ENCODE measurements around the gene TREM2. TPM values are rescaled to one million over a fixed set of nuclear protein-coding genes. Genes with fewer than 3 reads are reported as not detected.
A peak's percentile ranks its signal among the peaks of the same experiment; 100 is the strongest.

The TREM2 gene
- total and polyA plus RNA-seq, 2 donors (not counting 1 experiment from before 2014, with no cell fraction given) = 0.33 TPM; not detected in 1

DNA sequence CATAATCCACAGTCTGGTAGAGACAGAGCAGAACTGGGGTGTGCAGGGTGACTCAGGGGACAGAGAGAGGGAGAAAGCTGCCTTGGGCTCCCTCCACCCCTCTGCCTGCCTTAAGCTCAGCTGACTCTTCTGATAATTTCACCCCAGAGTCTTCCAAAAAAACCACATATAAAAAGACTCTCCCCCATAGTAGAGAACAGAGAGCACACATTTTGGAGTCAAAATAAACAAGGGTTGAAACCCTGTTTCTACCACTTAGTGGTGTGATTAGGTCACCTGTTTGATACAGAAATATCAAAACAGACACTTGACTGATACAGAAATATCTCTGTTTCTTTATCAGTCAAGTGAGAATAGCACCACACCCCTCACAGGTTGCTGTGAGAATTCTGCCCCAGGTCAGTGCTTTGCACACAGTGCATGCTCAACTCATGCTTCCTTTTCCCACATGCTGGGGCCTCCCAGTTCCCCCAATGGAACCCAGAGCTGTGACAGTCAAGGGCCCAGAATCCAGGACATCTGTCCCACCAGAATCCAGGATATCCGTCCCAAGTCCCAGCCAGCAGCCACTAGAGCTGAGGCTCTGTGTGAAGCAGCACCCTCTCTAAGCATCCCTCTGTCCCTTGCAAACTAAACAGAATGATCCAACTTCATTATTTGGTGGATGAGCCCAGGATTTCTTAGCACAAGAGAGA lies 36.8 kb upstream of the TREM2 start:
- no peak for TF ChIP-seq EZH2 (IDR thresholded peaks at IDR 0.05; ENCODE audit: borderline replicate concordance, insufficient read depth, low read depth, low read length, poor library complexity, severe bottlenecking)
- TF ChIP-seq, protein P1, sequence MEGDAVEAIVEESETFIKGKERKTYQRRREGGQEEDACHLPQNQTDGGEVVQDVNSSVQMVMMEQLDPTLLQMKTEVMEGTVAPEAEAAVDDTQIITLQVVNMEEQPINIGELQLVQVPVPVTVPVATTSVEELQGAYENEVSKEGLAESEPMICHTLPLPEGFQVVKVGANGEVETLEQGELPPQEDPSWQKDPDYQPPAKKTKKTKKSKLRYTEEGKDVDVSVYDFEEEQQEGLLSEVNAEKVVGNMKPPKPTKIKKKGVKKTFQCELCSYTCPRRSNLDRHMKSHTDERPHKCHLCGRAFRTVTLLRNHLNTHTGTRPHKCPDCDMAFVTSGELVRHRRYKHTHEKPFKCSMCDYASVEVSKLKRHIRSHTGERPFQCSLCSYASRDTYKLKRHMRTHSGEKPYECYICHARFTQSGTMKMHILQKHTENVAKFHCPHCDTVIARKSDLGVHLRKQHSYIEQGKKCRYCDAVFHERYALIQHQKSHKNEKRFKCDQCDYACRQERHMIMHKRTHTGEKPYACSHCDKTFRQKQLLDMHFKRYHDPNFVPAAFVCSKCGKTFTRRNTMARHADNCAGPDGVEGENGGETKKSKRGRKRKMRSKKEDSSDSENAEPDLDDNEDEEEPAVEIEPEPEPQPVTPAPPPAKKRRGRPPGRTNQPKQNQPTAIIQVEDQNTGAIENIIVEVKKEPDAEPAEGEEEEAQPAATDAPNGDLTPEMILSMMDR (IDR thresholded peaks at IDR 0.05) = no peak
- 50% methylated on average over 1 of the region's 1 CpG for WGBS (ENCODE audit: insufficient coverage)
- H4K20me1 ChIP-seq (ENCODE audit: control insufficient read depth, insufficient read depth, low read length, poor library complexity, severe bottlenecking) = peaks cover 24% of the 10 kb centered on the region
- Mint-ChIP-seq H3K27me3 (no peaks in the 10 kb centered on the region), H3K9me3 (ENCODE audit: insufficient read depth) (no peaks in the 10 kb centered on the region), H3K27ac (peak overlapping the region; percentile 97), H3K4me1 (peaks cover 88% of the 10 kb centered on the region), H3K4me3 (peak overlapping the region; percentile 73)
- peaks cover 40% of the 10 kb centered on the region for H3K79me2 ChIP-seq (ENCODE audit: control insufficient read depth, insufficient read depth, low read length)
- H3K36me3 ChIP-seq (replicated peaks in 1 of 2; ENCODE audit: control extremely low read depth in 1 of 2, control insufficient read depth in 1 of 2, extremely low read depth in 1 of 2, insufficient read depth in 2 of 2, low read length in 1 of 2) = peaks cover 5 to 39% of the 10 kb centered on the region in 2 experiments
- H3K4me1 ChIP-seq (ENCODE audit: control insufficient read depth in 2 of 2, insufficient read depth in 2 of 2, low read length in 2 of 2) = peaks cover 82 to 86% of the 10 kb centered on the region in 2 donors
- H3K27ac ChIP-seq (ENCODE audit: low read length in 2 of 2) = peak overlapping the region; percentile 90 to 94
- no peaks in the 10 kb centered on the region for H3K9me3 ChIP-seq (ENCODE audit: control extremely low read depth in 1 of 3, control insufficient read depth in 2 of 3, insufficient read depth in 1 of 3, low read length in 2 of 3)
- CTCF ChIA-PET = interaction anchor here (0.6 to 1.8 kb wide), 5 partner anchors 8 to 193 kb away, joined by 3 to 6 read pairs (median 3); partner anchors contain the start of gene NFYA
- POLR2A ChIA-PET = interaction anchor here (0.6 kb wide), 1 partner anchor 1219 kb away, joined by 4 read pairs; no protein-coding TSS in a partner anchor
- H3K4me2 ChIP-seq (replicated peaks; ENCODE audit: low read depth, low read length, poor library complexity, severe bottlenecking) = peak overlapping the region; percentile 80
- peak overlapping the region; percentile 46 to 62 (median 60) for H3K4me3 ChIP-seq (ENCODE audit: control extremely low read depth in 1 of 5, extremely low read depth in 1 of 5, insufficient read depth in 1 of 5, low read depth in 2 of 5, low read length in 4 of 5)
- ATAC-seq (ENCODE audit: low read depth) (peak; percentile 29), DNase-seq (peak; percentile 46)
- H3K9ac ChIP-seq (ENCODE audit: low read length) = peak overlapping the region; percentile 63
- H2AFZ ChIP-seq (ENCODE audit: insufficient read depth, low read depth, low read length, poor library complexity, severe bottlenecking) = peak overlapping the region; percentile 36
- intact Hi-C loops (cut with micrococcal nuclease) = loop anchor here (2.0 kb wide), 2 partner anchors 17 to 79 kb away; no protein-coding TSS in a partner anchor
- no peaks in the 10 kb centered on the region for H3K27me3 ChIP-seq (replicated peaks in 1 of 4; ENCODE audit: control extremely low read depth in 1 of 4, control insufficient read depth in 3 of 4, insufficient read depth in 4 of 4, low read length in 3 of 4)

- ChIA-PET POLR2A (interaction anchor here (0.8 kb wide), 1 partner anchor 9 kb away, joined by 3 read pairs; no protein-coding TSS in a partner anchor), CTCF (interaction anchor here (1.3 to 2.0 kb wide), 4 partner anchors 10 to 158 kb away, joined by 3 to 6 read pairs (median 4); no protein-coding TSS in a partner anchor)
- peak overlapping the region; percentile 15 for H3K4me3 Mint-ChIP-seq
- Histone ChIP-seq H3K9me3 (ENCODE audit: control extremely low read depth in 1 of 3, control insufficient read depth in 2 of 3, insufficient read depth in 1 of 3, low read length in 2 of 3) (no peaks in the 10 kb centered on the region), H2AFZ (ENCODE audit: insufficient read depth, low read depth, low read length, poor library complexity, severe bottlenecking) (no peak overlapping the region), H3K27me3 (replicated peaks in 1 of 4; ENCODE audit: control extremely low read depth in 1 of 4, control insufficient read depth in 3 of 4, insufficient read depth in 4 of 4, low read length in 3 of 4) (no peaks in the 10 kb centered on the region), H3K4me3 (ENCODE audit: control extremely low read depth in 1 of 5, extremely low read depth in 1 of 5, insufficient read depth in 1 of 5, low read depth in 2 of 5, low read length in 4 of 5) (peak overlapping the region in 1 of 5 experiments; percentile 38), H3K4me2 (replicated peaks; ENCODE audit: low read depth, low read length, poor library complexity, severe bottlenecking) (peak overlapping the region; percentile 80), H4K20me1 (ENCODE audit: control insufficient read depth, insufficient read depth, low read length, poor library complexity, severe bottlenecking) (peaks cover 40% of the 10 kb centered on the region), H3K36me3 (replicated peaks in 1 of 2; ENCODE audit: control extremely low read depth in 1 of 2, control insufficient read depth in 1 of 2, extremely low read depth in 1 of 2, insufficient read depth in 2 of 2, low read length in 1 of 2) (peaks cover 5 to 59% of the 10 kb centered on the region in 2 experiments), H3K27ac (ENCODE audit: low read length in 2 of 2) (peak overlapping the region; percentile 13 to 94), H3K4me1 (ENCODE audit: control insufficient read depth in 2 of 2, insufficient read depth in 2 of 2, low read length in 2 of 2) (peaks cover 78 to 80% of the 10 kb centered on the region in 2 donors), H3K79me2 (ENCODE audit: control insufficient read depth, insufficient read depth, low read length) (peaks cover 45% of the 10 kb centered on the region), H3K9ac (ENCODE audit: low read length) (peak overlapping the region; percentile 15)
- no peak for DNase-seq
- no peaks in the 10 kb centered on the region for H3K27me3 Mint-ChIP-seq
- no peak for TF ChIP-seq EZH2 (IDR thresholded peaks at IDR 0.05; ENCODE audit: borderline replicate concordance, insufficient read depth, low read depth, low read length, poor library complexity, severe bottlenecking)
- TF ChIP-seq, protein P1 (IDR thresholded peaks at IDR 0.05) = no peak
- H3K4me1 Mint-ChIP-seq = peaks cover 94% of the 10 kb centered on the region
- peak overlapping the region; percentile 97 for H3K27ac Mint-ChIP-seq
- intact Hi-C loops (cut with micrococcal nuclease) = no loop called here
- no CpG with 5 or more reads among the region's 3 CpGs for WGBS (ENCODE audit: insufficient coverage)
- no peak for ATAC-seq (ENCODE audit: low read depth)
- no peaks in the 10 kb centered on the region for H3K9me3 Mint-ChIP-seq (ENCODE audit: insufficient read depth)
These were observed 34.3 kb upstream of the TREM2 start for GRCh38 chr6:41197234-41197633.

Data from B cell (primary cell).